ENCODE data around the gene GPC6.

Gene GPC6

DNA sequence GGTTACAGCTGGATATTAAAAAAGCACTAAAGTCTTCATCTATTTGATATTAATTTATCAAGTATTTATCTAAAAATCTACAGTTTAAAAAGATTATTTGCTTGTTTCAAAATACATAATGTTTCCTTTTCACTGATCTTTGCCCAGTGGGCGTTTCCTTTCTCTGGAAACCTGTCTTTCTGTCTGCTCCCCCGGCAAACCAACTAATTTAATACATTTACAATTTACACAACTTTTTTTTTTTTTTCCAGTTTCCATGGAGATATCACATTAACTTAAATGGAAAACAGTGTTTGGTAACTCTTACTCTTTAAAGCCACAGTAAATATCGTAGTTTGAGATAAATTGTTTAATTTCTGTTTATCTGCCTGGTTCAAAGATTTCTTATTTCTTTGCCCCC is 5.3 kb downstream of the GPC6 start:
- no peak for DNase-seq

DNA sequence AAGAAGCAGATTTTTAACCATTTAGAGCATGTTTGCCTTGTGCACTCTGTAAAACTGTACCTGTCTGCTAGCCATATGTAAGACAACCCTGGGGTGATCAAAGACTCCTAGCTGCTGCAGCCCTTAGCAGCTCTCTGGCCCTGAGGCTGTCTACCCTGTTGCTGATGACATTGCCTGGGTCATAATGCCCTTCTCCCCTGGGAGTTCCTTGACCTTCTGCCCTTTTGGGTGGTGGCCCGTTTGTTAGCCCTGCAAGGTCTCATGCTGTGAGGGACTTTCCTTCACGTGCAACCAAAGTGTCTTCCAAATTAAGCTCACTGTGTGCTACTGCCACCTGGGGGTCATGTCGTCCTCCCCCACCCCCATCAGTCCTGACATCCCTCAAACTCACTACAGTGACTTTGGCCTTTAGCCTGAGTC is 7.4 kb downstream of the GPC6 start:
- DNase-seq: no peak

- no peak for DNase-seq
These were observed 7.9 kb downstream of the GPC6 start for GRCh38 chr13:93234459-93234858.

GRCh38 chr13:93235258-93236015 is 8.8 kb downstream of the GPC6 start:
- no peak for DNase-seq

DNA sequence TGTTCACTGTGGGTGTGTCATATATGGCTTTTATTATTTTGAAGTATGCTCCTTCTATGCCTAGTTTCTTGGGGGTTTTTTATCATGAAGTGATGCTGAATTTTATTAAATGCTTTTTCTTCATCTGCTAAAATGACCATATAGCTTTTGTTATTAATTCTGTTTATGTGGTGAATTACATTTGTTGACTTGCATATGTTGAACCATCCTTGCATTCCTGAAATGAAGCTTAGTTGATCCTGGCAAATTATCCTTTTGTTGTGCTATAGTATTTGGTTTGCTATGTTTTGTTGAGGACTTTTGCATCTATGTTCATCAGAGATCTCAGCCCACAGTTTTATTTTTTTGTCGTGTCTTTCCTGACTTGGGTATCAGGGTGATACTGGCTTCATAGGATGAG is 12.1 kb downstream of the GPC6 start:
- DNase-seq: no peak

GRCh38 chr13:93243375-93244063 is 16.9 kb downstream of the GPC6 start:
- no peak for DNase-seq

DNA sequence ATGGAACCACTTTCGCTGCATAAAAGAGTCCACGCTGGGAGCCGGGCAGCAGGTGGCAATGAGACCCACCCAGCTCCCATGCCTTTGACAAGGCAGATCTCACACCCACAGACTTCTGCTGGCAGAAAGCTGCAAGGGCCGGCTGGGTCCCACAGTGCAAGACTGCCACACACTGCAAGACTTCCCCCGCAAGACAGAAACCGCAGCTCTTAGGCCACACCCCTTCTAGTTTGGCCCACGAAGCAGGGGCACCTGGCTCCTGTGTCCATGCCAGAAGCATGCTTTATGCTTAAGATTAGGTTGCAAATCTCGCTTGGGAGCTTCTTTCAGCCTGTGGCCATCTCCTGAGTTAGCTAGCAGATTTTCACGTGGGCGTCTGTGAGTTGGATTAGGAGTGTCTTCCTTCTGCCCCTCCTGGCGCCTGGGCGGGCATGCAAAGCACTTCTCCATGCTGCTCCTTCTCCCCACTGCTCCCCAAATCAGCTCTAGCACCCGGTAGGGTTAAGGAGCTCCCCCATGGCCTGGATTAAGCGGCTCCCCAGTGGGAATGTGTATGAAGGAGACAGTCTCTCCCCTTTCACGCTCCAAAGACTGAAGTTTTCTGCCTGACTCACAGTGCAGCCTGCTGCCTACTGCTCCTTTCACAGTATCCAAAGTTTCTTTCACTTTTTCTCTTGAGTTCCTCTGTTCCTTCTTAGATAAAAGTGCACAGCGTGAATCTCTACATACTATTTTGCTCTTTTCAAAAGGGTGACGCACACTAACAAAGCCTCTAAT is 17.7 kb downstream of the GPC6 start:
- DNase-seq: no peak

DNA sequence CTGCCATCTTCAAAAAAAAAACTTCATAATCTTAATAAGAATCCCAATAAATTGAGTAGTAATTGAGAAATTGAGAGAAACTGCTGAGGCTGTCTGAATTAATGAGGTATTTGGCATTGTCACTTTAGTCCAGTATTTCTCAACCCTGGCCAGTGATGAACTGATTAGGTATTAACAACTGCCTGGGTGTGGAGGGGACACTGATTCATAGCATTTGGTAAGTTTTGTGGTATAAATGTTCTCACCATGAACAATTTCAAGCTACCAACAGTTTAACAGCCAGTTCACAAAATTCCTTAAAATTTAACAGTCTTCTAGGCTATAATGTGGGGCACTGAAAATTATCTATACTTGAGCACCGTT is 18.3 kb downstream of the GPC6 start:
- no peak for DNase-seq

GRCh38 chr13:93246069-93246468 is 19.5 kb downstream of the GPC6 start:
- DNase-seq: no peak

DNA sequence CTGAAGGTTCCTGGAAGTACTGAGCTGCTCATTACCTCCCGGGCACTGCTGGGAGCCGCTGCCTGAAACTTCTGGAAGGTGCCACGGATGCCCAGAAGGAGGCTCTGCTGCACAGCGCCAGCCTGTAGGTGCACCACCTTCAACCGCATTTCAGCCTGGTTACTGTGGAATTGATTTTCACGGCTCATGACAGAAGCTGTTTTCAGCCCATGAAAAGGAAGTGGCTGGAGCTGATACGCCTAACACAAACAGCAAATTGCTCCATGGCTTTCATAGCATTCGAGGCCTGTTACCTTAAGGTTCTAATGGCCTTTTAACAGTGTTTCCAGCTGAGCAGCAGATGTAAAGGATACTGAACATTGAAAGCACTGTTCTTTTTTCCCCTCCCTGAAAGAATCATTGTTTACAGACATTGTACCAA is 22.0 kb downstream of the GPC6 start:
- DNase-seq: no peak

DNA sequence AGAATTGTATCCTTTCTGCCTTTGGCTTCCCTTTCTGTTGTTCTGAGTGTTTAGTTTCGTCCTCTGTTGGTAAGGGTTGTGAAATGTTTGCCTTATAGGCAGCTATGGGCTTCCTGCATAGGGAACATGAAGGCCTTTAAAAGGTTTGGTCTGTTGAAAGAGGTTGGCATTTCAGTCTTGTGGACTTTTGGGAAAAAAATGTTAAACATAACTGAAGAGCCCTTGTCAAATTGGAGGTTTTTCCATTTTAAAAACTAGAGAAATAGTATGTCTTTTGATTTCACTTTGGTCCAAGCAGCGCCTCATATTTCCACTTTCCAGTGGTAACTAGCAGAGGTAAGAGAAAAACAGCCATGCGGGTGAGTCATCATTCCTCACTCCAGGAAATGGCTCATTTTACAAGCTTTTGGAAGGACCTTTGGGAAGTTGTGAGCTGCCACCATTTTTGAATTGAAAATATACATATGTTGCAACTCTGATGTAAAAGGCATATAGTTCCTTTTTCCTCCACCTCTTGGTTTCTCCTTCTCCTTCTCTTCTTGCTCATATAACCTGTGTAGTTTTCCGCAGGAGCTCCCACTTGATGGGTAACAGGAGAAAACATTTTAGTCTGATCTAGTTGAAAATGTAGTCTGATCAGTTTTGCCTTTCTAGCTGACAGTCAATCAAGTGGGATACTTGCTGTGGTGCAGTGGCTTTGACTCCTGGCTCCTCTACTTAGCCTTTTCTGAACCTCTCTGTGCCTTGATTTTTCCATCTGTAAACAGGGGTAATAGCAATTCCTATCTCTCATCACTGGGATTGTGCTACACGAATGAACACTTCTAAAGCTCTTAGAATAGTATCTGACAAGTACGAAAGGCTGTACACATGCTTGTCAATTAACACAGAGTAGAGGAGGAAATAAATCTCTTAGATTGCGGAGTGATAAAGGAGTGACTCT is 23.0 kb downstream of the GPC6 start:
- DNase-seq: no peak

- peak; percentile 70 for DNase-seq
These were observed 28.2 kb downstream of the GPC6 start for GRCh38 chr13:93254775-93255174.

DNA sequence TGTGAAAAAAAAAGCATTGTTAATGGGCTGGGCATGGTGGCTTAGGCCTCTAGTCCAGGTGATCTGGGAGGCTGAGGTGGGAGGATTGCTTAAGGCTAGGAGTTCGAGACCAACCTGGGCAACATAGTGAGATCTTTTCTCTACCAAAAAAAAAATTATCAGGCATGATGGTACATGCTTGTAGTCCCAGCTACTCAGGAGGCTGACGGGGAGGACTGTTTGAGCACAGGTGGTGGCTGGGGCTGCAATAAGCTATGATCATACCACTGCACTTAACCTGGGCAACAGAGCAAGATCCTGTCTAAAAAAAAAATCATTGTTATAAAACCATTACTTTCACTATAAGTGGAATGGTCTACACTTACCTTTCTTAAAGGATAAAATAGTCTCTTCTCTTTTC is 30.4 kb downstream of the GPC6 start:
- DNase-seq: no peak

DNA sequence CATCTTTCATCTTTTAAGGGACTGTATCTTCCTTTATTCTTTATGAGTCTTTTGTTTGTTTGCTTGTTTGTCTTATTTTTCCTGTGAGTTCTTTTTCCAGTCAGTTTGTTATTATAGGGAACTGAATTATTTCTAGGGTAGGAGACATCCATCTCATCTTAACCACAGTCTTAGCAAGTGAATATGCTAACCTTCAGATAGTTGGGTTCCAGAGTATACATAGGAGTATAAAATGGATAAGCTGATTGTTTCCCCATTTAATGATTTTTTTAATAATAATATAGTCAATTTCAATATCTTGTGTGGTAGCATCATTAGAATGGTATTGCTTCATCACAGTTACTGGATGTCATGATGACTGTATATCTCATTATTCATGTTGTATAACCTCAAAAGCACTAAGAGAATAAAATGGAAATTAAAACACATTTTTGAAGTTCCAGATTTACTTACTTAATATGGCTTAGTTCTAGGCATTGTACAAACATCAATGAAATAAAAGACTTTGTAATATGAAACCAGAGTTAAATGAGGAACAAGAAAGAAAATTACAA is 33.0 kb downstream of the GPC6 start:
- DNase-seq: no peak

- DNase-seq: no peak
These were observed 34.0 kb downstream of the GPC6 start for GRCh38 chr13:93260591-93260990.

- DNase-seq: no peak
These were observed 36.2 kb downstream of the GPC6 start for GRCh38 chr13:93262729-93263345.

DNA sequence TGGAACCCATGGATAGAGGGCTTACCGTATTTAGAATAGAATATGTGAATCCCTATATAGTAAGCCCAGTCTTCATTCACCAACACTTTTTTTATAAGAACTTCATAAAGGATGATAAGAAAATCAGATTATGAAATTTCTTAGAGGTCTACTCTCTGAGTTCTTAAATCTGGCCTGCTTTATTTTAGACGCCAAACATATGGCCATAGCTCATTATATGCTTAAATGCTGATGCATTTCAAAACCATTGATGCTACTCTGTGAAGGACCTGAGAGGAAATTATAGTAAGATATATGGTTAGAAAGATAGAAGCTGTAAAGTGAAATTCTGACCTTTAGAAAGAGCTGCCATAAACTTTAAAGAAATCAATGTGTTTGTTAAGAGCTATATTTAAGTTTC is 38.3 kb downstream of the GPC6 start:
- DNase-seq: no peak

- no peak for DNase-seq
These were observed 39.2 kb downstream of the GPC6 start for GRCh38 chr13:93265800-93266199.

DNA sequence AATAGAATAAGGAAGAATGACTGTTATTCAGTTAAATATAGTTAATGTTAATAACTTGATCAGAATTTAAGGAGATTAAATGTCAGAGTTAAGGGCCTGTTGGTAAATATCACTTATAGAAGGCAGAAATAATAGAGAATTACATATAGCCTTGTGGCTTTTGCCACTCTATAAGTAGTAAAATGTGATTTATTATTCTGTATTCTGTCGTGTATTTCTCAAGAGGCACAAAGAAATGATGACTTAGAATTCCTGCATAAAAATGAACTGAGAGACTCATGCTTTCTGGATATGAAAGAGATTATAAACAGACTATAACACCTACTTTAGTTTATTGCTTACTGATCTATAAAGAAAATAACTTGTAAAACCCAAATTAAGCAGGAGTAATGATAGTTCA is 40.1 kb downstream of the GPC6 start:
- no peak for DNase-seq

GRCh38 chr13:93268327-93269028 is 41.9 kb downstream of the GPC6 start:
- DNase-seq: no peak

All from NCI-H2171 treated with DMSO at 0.1 percent for 48 hours (cell line).